K562 (cell line): ENCODE data around the gene HGFAC. TPM values are rescaled to one million over a fixed set of nuclear protein-coding genes. Genes with fewer than 3 reads are reported as not detected.
A peak's percentile ranks its signal among the peaks of the same experiment; 100 is the strongest.

ENCODE experiments used
- CCNT2 ChIP-seq: IDR thresholded peaks from 2 replicates; pipeline ENCODE4 v1.6.1; 2011; ENCODE audit warnings: borderline replicate concordance, low read depth, mild to moderate bottlenecking, moderate library complexity, mixed read lengths, low read length; ENCODE audit not compliant: insufficient read length; ENCODE audit errors: extremely low read depth
- CHD2 ChIP-seq: IDR thresholded peaks from 2 replicates; pipeline ENCODE4 v1.6.1; 2011; ENCODE audit warnings: low read depth, low read length
- HMGXB4 ChIP-seq: sonication (generic); formaldehyde crosslinking; IDR thresholded peaks from 2 replicates; pipeline ENCODE4 v1.8.1; 2023; ENCODE audit warnings: mild to moderate bottlenecking, missing genetic modification reagents
- RCOR1 ChIP-seq, 2 experiments: IDR thresholded peaks; 2 replicates each; pipeline ENCODE4 v1.6.1; 2012; ENCODE audit warnings: low read depth in 2 of 2, low read length in 2 of 2, borderline replicate concordance in 1 of 2, improper control_type of control experiment in 1 of 2
- RFX5 ChIP-seq: IDR thresholded peaks from 2 replicates; pipeline ENCODE4 v1.6.1; 2011; ENCODE audit warnings: low read depth, mild to moderate bottlenecking, improper control_type of control experiment, low read length
- SFPQ ChIP-seq: fragments of 200-400 bp; formaldehyde crosslinking; IDR thresholded peaks from 2 replicates; pipeline ENCODE4 v1.6.1; 2017; ENCODE audit warnings: mild to moderate bottlenecking, low read depth, low read length, moderate library complexity
- SMAD1 ChIP-seq: fragments of 150-350 bp; IDR thresholded peaks from 2 replicates; pipeline ENCODE4 v1.6.1; 2014; ENCODE audit warnings: low read length, low read depth; ENCODE audit not compliant: partially characterized antibody
- SMC3 ChIP-seq: conservative IDR thresholded peaks from 2 replicates; pipeline ENCODE4 v1.6.1; 2011; ENCODE audit warnings: low read depth, low read length, improper control_type of control experiment; ENCODE audit not compliant: insufficient read depth
- ZBTB34 ChIP-seq: fragments of 250-450 bp; sonication (Bioruptor Pico); IDR thresholded peaks from 2 replicates; pipeline ENCODE4 v1.8.0; 2021; ENCODE audit warnings: mild to moderate bottlenecking, moderate library complexity
- ZBTB40 ChIP-seq, 2 experiments: fragments of 450-650 bp in 1 of 2; sonication (generic) in 1 of 2; formaldehyde crosslinking in 1 of 2; IDR thresholded peaks; 2 replicates each; pipeline versions ENCODE4 v1.7.1 to v1.9.0; 2016 to 2022; ENCODE audit warnings: inconsistent platforms in 1 of 2, mild to moderate bottlenecking in 1 of 2, missing genetic modification reagents in 1 of 2
- ZFP36 ChIP-seq: fragments of 150-350 bp; IDR thresholded peaks from 2 replicates; pipeline ENCODE4 v1.6.1; 2018; ENCODE audit warnings: low read length, low read depth; ENCODE audit not compliant: partially characterized antibody
- polyA plus RNA-seq, 8 experiments: library from polyadenylated mRNA; depleted of rRNA in 4 of 8; stranded (reverse) in 5 of 8; unstranded in 3 of 8; fragments of >200 nt; fragmentation: Nextera tagmentation in 2 of 8; fragmentation: Illumina TruSeq in 1 of 8; extraction: Ambion mirVana in 2 of 8; extraction: Trizol in 1 of 8; gene quantifications; 2 replicates each; pipeline versions ENCODE4 v1.2.1 to v1.2.3, GENCODE V29; 2011 to 2014; ENCODE audit warnings: inconsistent platforms in 1 of 8, missing spikeins in 1 of 8
- total RNA-seq, 7 experiments: library from RNA; depleted of rRNA in 6 of 7; stranded (reverse); fragments of >200 nt in 6 of 7; fragmentation: Illumina TruSeq in 2 of 7; extraction: Trizol in 2 of 7; gene quantifications; 2 replicates each; pipeline versions ENCODE4 v1.2.1 to v1.2.3, GENCODE V29; 2011 to 2021; ENCODE audit warnings: low replicate concordance in 1 of 7

The HGFAC gene
- total and polyA plus RNA-seq, 9 of the 15 experiments (the other 6 are each of a cell fraction or from before 2014, with no cell fraction given) = 0.13 TPM; not detected in 8

- no peak for TF ChIP-seq ZBTB40 (IDR thresholded peaks at IDR 0.05)
- no peak for TF ChIP-seq ZBTB40 (CRISPR knock-in tag; IDR thresholded peaks at IDR 0.05)
- TF ChIP-seq CCNT2 = no peak
- no peak for TF ChIP-seq SFPQ
- no peak for TF ChIP-seq ZFP36
- TF ChIP-seq SMAD1 = no peak
- 0 out of 4 replicates have a peak, but pooled peaks of 1 of the 2 experiments have one; percentile 30 for TF ChIP-seq RCOR1 (IDR thresholded peaks at IDR 0.05; ENCODE audit: borderline replicate concordance in 1 of 2, low read depth in 2 of 2, low read length in 2 of 2)
- no peak for TF ChIP-seq ZBTB34
- no peak for TF ChIP-seq HMGXB4
- TF ChIP-seq SMC3 = peak; percentile 81
- no peak for TF ChIP-seq CHD2
- TF ChIP-seq RFX5 = no peak
These were observed 38.9 kb downstream of the HGFAC start (continued) for GRCh38 chr4:3480528-3481112.
